ENCODE results near the gene POU2F2. TPM values are rescaled to one million over a fixed set of nuclear protein-coding genes. Genes with fewer than 3 reads are reported as not detected.

Gene POU2F2
- total and polyA plus RNA-seq, 2 experiments from 2014 or later = 2.3 to 4.6 TPM

DNA sequence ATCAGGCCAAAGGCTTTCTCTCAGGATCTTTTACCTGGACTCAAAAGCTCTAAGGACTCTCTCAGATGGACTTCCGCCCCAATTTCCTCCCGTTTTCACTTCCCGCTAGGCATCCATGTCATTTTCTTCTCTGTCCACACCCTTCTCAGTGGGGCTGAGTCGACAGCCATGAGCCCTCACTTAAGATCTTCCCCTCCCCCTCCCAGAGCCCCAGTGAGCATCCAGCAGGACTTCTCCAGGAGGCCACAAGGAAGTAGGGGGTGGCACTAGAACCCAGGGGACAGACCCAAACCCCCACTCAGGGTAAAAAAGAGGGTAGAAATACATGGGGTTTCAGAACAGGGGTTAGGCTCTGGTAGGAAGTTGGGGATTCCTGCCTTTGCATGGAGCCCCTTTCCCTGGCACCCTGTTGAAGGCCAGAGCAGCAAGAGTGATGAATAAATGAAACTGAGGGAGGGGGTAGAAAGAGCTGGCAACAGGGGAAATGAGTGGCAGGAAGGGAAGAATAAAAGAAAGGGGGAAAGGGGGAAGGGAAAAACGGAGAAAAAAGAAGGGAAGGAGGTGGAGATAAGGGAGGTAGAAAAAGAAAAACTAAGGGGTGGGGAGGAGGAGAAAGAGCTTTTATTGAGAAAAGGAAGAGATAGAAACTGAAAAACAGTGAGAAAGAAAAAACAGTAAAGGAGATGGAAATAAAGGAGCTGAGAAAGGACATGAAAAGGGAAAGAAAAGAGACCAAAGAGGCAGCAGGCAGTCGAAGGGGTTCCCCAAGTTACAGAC, 42.9 kb upstream of the POU2F2 start:
- peak; percentile 45 for DNase-seq (ENCODE audit: low spot score)
- no peak overlapping the region for H3K27ac Mint-ChIP-seq
- H3K27me3 ChIP-seq (ENCODE audit: insufficient read depth) = peaks cover 72% of the 10 kb centered on the region

DNA sequence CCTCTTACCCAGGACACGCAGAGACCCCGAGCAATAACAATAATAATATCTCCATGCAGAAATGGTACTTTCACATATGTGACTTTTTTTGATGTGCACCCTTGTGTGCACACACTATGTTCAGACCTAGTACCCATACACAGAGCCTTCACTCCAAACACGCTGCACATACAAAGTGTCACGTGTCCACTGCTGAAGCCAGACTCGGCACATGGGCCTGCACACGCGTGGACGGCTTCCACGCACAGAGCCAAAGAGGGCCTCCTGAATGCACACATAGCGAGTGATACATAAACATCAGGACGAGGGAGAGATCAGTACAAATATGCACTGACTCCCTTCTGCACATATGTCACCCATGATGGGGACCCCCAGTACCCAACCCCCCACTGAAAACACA, 41.9 kb upstream of the POU2F2 start:
- no peaks in the 10 kb centered on the region for H3K9me3 Mint-ChIP-seq
- no peak overlapping the region for H3K27ac Mint-ChIP-seq
- peaks cover 15% of the 10 kb centered on the region; the same call in 1 of the 2 replicates for H4K20me1 ChIP-seq (replicated peaks; ENCODE audit: insufficient read depth)
- H3K4me3 ChIP-seq = no peak overlapping the region
- peaks cover 18% of the 10 kb centered on the region for H3K4me1 ChIP-seq (ENCODE audit: insufficient read depth)
- DNase-seq (ENCODE audit: low spot score) (no peak), ATAC-seq (no peak)
- no peaks in the 10 kb centered on the region for H3K9me2 ChIP-seq (ENCODE audit: insufficient read depth)
- peaks cover 27% of the 10 kb centered on the region for H3K27me3 Mint-ChIP-seq (ENCODE audit: insufficient read depth, low read depth, poor library complexity)
- H2AFZ ChIP-seq = no peak overlapping the region
- peaks cover 63% of the 10 kb centered on the region for H3K27me3 ChIP-seq (ENCODE audit: insufficient read depth)
- peaks cover 16% of the 10 kb centered on the region for H3F3A ChIP-seq (replicated peaks; ENCODE audit: low read depth)
- peaks cover 20% of the 10 kb centered on the region for H3K4me1 Mint-ChIP-seq
- no peak overlapping the region for H3K4me2 ChIP-seq
- no peaks in the 10 kb centered on the region for H3K79me2 ChIP-seq (replicated peaks; ENCODE audit: insufficient read depth)
- H3K36me3 ChIP-seq (ENCODE audit: insufficient read depth) = no peaks in the 10 kb centered on the region
- H3K36me3 Mint-ChIP-seq (ENCODE audit: low read depth) = no peaks in the 10 kb centered on the region
- TF ChIP-seq, protein P1, sequence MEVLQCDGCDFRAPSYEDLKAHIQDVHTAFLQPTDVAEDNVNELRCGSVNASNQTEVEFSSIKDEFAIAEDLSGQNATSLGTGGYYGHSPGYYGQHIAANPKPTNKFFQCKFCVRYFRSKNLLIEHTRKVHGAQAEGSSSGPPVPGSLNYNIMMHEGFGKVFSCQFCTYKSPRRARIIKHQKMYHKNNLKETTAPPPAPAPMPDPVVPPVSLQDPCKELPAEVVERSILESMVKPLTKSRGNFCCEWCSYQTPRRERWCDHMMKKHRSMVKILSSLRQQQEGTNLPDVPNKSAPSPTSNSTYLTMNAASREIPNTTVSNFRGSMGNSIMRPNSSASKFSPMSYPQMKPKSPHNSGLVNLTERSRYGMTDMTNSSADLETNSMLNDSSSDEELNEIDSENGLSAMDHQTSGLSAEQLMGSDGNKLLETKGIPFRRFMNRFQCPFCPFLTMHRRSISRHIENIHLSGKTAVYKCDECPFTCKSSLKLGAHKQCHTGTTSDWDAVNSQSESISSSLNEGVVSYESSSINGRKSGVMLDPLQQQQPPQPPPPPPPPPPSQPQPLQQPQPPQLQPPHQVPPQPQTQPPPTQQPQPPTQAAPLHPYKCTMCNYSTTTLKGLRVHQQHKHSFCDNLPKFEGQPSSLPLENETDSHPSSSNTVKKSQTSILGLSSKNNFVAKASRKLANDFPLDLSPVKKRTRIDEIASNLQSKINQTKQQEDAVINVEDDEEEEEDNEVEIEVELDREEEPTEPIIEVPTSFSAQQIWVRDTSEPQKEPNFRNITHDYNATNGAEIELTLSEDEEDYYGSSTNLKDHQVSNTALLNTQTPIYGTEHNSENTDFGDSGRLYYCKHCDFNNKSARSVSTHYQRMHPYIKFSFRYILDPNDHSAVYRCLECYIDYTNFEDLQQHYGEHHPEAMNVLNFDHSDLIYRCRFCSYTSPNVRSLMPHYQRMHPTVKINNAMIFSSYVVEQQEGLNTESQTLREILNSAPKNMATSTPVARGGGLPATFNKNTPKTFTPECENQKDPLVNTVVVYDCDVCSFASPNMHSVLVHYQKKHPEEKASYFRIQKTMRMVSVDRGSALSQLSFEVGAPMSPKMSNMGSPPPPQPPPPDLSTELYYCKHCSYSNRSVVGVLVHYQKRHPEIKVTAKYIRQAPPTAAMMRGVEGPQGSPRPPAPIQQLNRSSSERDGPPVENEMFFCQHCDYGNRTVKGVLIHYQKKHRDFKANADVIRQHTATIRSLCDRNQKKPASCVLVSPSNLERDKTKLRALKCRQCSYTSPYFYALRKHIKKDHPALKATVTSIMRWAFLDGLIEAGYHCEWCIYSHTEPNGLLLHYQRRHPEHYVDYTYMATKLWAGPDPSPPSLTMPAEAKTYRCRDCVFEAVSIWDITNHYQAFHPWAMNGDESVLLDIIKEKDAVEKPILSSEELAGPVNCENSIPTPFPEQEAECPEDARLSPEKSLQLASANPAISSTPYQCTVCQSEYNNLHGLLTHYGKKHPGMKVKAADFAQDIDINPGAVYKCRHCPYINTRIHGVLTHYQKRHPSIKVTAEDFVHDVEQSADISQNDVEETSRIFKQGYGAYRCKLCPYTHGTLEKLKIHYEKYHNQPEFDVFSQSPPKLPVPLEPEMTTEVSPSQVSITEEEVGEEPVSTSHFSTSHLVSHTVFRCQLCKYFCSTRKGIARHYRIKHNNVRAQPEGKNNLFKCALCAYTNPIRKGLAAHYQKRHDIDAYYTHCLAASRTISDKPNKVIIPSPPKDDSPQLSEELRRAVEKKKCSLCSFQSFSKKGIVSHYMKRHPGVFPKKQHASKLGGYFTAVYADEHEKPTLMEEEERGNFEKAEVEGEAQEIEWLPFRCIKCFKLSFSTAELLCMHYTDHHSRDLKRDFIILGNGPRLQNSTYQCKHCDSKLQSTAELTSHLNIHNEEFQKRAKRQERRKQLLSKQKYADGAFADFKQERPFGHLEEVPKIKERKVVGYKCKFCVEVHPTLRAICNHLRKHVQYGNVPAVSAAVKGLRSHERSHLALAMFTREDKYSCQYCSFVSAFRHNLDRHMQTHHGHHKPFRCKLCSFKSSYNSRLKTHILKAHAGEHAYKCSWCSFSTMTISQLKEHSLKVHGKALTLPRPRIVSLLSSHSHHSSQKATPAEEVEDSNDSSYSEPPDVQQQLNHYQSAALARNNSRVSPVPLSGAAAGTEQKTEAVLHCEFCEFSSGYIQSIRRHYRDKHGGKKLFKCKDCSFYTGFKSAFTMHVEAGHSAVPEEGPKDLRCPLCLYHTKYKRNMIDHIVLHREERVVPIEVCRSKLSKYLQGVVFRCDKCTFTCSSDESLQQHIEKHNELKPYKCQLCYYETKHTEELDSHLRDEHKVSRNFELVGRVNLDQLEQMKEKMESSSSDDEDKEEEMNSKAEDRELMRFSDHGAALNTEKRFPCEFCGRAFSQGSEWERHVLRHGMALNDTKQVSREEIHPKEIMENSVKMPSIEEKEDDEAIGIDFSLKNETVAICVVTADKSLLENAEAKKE (CRISPR knock-in tag; IDR thresholded peaks at IDR 0.05) = no peak
- TF ChIP-seq POLR2AphosphoS5 (IDR thresholded peaks at IDR 0.05; ENCODE audit: low read depth) = no peak
- TF ChIP-seq, protein P2, sequence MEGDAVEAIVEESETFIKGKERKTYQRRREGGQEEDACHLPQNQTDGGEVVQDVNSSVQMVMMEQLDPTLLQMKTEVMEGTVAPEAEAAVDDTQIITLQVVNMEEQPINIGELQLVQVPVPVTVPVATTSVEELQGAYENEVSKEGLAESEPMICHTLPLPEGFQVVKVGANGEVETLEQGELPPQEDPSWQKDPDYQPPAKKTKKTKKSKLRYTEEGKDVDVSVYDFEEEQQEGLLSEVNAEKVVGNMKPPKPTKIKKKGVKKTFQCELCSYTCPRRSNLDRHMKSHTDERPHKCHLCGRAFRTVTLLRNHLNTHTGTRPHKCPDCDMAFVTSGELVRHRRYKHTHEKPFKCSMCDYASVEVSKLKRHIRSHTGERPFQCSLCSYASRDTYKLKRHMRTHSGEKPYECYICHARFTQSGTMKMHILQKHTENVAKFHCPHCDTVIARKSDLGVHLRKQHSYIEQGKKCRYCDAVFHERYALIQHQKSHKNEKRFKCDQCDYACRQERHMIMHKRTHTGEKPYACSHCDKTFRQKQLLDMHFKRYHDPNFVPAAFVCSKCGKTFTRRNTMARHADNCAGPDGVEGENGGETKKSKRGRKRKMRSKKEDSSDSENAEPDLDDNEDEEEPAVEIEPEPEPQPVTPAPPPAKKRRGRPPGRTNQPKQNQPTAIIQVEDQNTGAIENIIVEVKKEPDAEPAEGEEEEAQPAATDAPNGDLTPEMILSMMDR (conservative IDR thresholded peaks at IDR 0.05; ENCODE audit: low read depth in 2 of 2) = no peak
- no peak for TF ChIP-seq JUNB (IDR thresholded peaks at IDR 0.05; ENCODE audit: unreplicated experiment)
- no peak for TF ChIP-seq NANOG (IDR thresholded peaks at IDR 0.05; ENCODE audit: borderline replicate concordance)
- TF ChIP-seq EZH2phosphoT487 (IDR thresholded peaks at IDR 0.05; ENCODE audit: unreplicated experiment) = no peak
- no peak for TF ChIP-seq ZNF331 (CRISPR knock-in tag; IDR thresholded peaks at IDR 0.05; ENCODE audit: low read depth)
- no peak overlapping the region; the same call in 2 of the 3 replicates for H3K4me3 Mint-ChIP-seq
- H3K27ac ChIP-seq (ENCODE audit: low read depth) = no peak overlapping the region

More for the DNA sequence above, 42.9 kb upstream of the POU2F2 start:
- Histone ChIP-seq H3F3A (replicated peaks; ENCODE audit: low read depth) (peaks cover 16% of the 10 kb centered on the region), H2AFZ (no peak overlapping the region; the same call in 1 of the 2 replicates), H3K9me2 (ENCODE audit: insufficient read depth) (no peaks in the 10 kb centered on the region), H3K4me2 (peak overlapping the region; percentile 98), H3K4me3 (peak overlapping the region; percentile 78), H3K79me2 (replicated peaks; ENCODE audit: insufficient read depth) (no peaks in the 10 kb centered on the region), H3K4me1 (ENCODE audit: insufficient read depth) (peaks cover 18% of the 10 kb centered on the region), H3K36me3 (ENCODE audit: insufficient read depth) (no peaks in the 10 kb centered on the region), H3K27ac (ENCODE audit: low read depth) (no peak overlapping the region), H4K20me1 (replicated peaks; ENCODE audit: insufficient read depth) (peaks cover 15% of the 10 kb centered on the region; the same call in 1 of the 2 replicates)
- peak overlapping the region; percentile 73 for H3K4me3 Mint-ChIP-seq
- peaks cover 20% of the 10 kb centered on the region for H3K4me1 Mint-ChIP-seq
- ATAC-seq = no peak
- no peaks in the 10 kb centered on the region for H3K36me3 Mint-ChIP-seq (ENCODE audit: low read depth)
- no peaks in the 10 kb centered on the region for H3K9me3 Mint-ChIP-seq
- peaks cover 27% of the 10 kb centered on the region for H3K27me3 Mint-ChIP-seq (ENCODE audit: insufficient read depth, low read depth, poor library complexity)
- TF ChIP-seq EZH2 (IDR thresholded peaks at IDR 0.05; ENCODE audit: low read depth, unreplicated experiment) (peak; percentile 61), ZNF114 (CRISPR knock-in tag; IDR thresholded peaks at IDR 0.05) (no peak)

Measured in GM23338 (cell line).